Measurements from ENCODE around the gene SLC44A5.

The SLC44A5 gene

GRCh38 chr1:75170981-75171380 lies 439.9 kb downstream of the SLC44A5 start:
- no peak for DNase-seq

GRCh38 chr1:75170011-75170410 lies 440.9 kb downstream of the SLC44A5 start:
- DNase-seq: no peak

- no peak for DNase-seq
Measured at GRCh38 chr1:75166821-75167220, 444.1 kb downstream of the SLC44A5 start.

GRCh38 chr1:75165264-75165663 lies 445.6 kb downstream of the SLC44A5 start:
- no peak for DNase-seq

GRCh38 chr1:75159154-75159553 lies 451.8 kb downstream of the SLC44A5 start:
- no peak for DNase-seq
